HuH-7.5 (cell line): ENCODE data around the gene ERICH2.
"Not testable (repeated sequence)": the region's sequence is repeated elsewhere in the genome, so short reads cannot be mapped to it uniquely, and the experiment has no call there.

Experiments used
- DNase-seq: peaks from one replicate; pipeline ENCODE4 v3.0.0; 2011; ENCODE audit warnings: low spot score

Gene ERICH2, protein sequence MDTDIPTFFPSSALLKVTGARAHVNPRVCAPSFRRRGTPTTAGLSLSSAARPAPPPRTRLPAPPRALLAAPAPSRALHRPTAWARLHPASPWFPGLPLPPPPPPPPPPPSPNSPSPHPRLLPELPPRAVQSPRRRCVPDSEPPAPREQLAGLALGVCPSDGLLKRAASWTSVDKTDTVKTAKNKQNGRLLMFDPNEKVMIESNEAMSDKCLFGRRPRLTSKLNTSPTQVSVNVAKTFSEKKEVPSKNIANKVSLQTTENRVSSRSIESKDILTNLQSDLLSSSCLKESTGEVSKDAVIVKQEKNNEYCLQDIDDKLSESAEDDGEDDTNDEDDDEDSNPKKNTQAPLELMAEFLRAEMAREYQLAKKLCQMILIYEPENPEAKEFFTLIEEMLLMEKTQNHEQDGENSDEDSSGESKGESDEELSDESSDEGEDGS

GRCh38 chr2:170770008-170770605 lies at the start of gene ERICH2:
Gene ERICH2 (plus strand): TSS chr2:170770378. CDS start chr2:170770682, 304 bp downstream.
- peak; percentile 72 for DNase-seq

DNA sequence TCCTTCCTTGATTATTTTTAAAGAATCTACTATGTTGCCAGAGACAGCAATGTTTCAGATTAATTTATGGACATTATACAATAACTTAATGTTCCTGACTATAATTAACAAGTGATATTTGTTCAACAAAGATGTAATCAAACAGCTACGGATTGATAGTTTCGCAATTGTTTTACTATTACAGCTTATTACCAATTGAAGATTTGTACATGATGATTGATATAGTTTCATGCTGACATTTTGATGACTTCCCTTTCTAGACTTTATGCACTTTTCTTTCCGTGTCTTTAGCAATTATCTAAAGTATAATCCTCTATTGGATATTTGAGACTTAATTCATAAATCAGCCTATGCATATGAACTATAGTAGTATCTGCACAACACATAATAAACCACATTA lies 48.5 kb upstream of the ERICH2 start:
- DNase-seq: no peak

GRCh38 chr2:170722301-170722700 lies 47.9 kb upstream of the ERICH2 start:
- no peak for DNase-seq

GRCh38 chr2:170723446-170723958 lies 46.7 kb upstream of the ERICH2 start:
- DNase-seq: no peak

DNA sequence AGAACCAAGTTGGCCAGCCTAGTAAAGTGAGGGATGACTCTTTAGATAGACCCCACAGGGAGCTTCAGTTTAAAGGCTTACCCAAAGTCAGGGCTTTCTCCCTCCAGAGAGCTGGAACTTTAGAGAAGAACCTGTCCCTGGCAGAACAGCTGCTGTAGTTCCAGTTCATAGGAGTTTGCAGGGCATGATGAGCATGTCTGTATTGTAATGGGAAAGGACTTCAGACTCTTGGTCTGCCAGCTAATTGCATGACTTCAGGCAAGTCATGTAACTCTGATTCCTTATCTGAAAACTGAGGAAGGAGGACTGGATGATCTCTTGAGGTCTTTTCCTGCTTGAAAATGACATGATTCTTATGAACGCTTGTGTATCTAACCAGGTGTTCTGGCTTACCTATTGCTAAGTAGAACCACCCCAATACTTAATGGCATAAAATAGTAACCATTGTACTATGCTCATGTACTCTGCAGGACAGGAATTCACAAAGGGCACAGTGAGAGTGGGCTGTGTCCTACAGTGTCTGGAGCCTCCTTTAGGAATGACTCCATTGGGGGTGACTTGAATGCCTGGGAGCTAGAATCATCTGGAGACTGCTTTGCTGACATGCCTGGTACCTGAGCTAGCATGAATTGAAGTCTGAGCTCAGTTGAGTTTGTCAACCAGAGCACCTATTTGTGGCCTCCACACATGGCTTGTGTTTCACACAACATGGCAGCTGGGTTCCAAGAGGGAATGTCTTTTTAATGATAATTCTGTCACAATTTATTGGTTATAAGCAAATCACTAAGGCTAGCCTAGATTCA lies 36.2 kb upstream of the ERICH2 start:
- DNase-seq: no peak

GRCh38 chr2:170734601-170735000 lies 35.6 kb upstream of the ERICH2 start:
- not testable (repeated sequence) for DNase-seq

- no peak for DNase-seq
Observed at GRCh38 chr2:170736628-170737027, 33.5 kb upstream of the ERICH2 start.

- no peak for DNase-seq
Observed at GRCh38 chr2:170737406-170737805, 32.8 kb upstream of the ERICH2 start.

GRCh38 chr2:170737821-170738220 lies 32.4 kb upstream of the ERICH2 start:
- no peak for DNase-seq

GRCh38 chr2:170739048-170739447 lies 31.1 kb upstream of the ERICH2 start:
- no peak for DNase-seq

GRCh38 chr2:170739507-170740046 lies 30.6 kb upstream of the ERICH2 start:
- no peak for DNase-seq

- no peak for DNase-seq
Observed at GRCh38 chr2:170740660-170741059, 29.5 kb upstream of the ERICH2 start.

DNA sequence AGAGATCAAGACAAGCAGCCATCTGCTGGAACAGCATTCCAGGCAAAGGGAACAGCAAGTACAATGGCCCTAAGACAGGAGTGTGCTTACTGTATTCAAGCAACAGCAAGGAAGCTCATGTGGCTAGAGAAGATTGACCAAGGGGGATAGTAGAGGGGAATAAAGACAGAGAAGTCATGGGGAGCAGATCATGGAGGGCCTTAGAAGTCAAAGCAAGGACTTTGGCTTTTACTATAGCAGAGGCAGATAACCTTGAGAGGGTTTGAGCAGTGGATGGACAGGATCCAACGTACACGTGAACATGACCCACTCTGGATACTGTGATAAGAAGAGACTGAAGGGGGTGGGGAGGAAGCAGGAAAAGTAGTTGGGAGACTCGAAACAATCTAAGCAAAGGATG lies 28.2 kb upstream of the ERICH2 start:
- no peak for DNase-seq

DNA sequence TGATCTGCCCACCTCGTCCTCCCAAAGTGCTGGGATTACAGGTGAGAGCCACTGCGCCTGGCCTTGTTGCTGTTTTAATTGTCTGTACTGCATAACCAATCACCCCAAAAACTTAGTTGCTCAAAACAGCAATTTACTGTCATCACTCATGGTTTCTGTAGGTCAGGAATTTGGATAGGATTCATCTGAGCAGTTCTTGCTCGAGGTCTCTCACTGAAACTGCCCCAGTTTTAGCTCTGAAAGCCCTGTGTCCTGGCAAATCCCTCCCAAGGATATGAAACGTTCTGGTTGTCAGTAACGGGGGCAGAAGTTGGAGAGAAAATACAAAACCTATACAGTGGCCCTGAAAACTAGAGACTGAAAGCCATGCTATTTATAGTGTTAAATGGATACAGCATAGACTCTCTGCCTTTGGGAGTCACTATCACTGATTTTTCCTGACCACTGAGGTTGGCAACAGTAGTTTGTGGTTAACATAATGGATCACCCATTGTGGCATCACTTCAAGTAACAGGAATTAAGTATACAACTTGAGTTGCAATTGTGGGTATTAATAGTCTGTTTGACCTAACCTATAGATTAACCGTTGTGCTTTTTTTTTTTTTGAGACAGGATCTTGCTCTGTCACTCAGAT lies 27.2 kb upstream of the ERICH2 start:
- DNase-seq: no peak

DNA sequence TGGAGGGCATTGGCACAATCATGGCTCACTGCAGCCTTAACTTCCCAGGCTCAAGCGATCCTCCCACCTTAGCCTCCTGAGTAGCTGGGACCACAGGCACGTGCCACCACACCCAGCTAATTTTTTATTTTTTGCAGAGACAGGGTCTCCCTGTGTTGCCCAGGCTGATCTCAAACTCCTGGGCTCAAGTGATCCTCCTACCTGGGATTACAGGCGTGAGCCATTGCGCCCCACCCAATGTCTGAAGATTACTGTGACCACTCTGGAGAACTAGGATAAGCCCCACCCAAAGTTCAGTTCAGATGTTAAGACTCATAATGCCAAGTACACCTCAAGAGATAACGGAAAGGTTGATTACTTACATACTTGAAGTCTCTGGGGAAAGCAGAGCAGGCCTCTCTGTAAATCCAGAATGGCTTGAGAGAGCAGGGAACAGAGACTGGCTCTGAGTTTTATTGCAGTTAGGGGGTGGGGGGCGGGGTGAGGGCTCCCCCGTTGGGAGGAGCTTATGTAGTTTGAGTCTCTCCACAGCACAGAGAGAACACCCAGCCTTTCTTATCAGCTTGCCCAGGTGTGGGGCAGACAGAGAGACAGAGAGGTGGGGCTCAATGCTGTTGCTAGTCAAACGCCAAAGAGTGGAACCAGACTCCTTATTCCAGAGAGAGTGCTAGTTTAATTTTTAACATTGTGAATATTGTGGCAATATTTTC lies 26.5 kb upstream of the ERICH2 start:
- peak; percentile 33 for DNase-seq

- peak; percentile 34 for DNase-seq
Observed at GRCh38 chr2:170744248-170745002, 25.8 kb upstream of the ERICH2 start.

DNA sequence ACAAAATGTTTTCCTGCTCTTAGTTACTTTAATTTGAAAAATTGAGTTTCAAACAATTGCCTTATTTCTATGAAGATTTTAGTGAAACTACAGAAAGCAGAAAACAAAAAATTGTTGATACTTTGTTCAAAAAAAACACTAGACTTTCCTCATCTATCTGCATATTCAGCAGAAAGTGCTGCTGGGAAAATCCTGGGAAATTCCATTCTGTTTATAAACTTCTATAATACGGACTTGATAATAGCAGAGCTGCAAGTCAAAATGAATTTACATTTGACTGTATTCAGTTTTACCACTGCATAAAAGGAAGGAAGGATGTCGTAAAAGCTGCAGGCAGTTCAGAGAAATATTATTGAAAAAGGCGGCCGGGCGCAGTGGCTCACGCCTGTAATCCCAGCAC lies 24.9 kb upstream of the ERICH2 start:
- no peak for DNase-seq

GRCh38 chr2:170747921-170748320 lies 22.3 kb upstream of the ERICH2 start:
- DNase-seq: no peak

- not testable (repeated sequence) for DNase-seq
Observed at GRCh38 chr2:170751555-170751954, 18.6 kb upstream of the ERICH2 start.

DNA sequence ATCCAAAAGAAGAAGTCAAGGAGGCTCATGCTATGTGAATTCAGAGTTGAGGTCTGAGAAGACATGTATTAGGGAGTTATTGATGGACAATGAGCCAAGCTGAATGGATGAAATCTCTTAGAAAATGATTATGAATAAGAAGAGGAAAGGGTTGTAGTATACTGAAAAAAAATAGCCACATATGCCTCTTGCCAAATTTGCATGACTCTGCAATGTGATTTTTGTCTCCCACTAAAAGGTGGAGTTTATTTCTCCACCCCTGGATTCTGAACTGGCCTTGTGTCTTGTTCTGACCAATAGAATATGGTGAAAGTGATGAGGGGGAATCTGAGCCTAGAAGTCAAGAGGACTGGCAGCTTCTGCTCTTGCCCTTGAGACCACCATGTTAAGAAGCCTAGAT lies 8.6 kb upstream of the ERICH2 start:
- DNase-seq: no peak
